ENCODE results near the gene SLC33A1.
"Not testable (repeated sequence)": the region's sequence is repeated elsewhere in the genome, so short reads cannot be mapped to it uniquely, and the experiment has no call there.

The SLC33A1 gene

GRCh38 chr3:155854141-155854940 lies at the start of gene SLC33A1:
TSS of gene SLC33A1 (minus strand) at chr3:155854427. CDS start at chr3:155853997, 430 bp downstream.
- DNase-seq (ENCODE audit: low read depth in 2 of 2) = peak; percentile 94 to 95

GRCh38 chr3:155895379-155895900 lies 41.2 kb upstream of the SLC33A1 start:
- DNase-seq (ENCODE audit: low read depth in 2 of 2) = no peak

GRCh38 chr3:155891321-155891720 lies 37.1 kb upstream of the SLC33A1 start:
- no peak for DNase-seq (ENCODE audit: low read depth in 2 of 2)

- DNase-seq (ENCODE audit: low read depth in 2 of 2) = no peak
Measured at GRCh38 chr3:155890671-155891190, 36.5 kb upstream of the SLC33A1 start.

- DNase-seq (ENCODE audit: low read depth in 2 of 2) = no peak
Measured at GRCh38 chr3:155889952-155890351, 35.7 kb upstream of the SLC33A1 start.

GRCh38 chr3:155889212-155889611 lies 35.0 kb upstream of the SLC33A1 start:
- DNase-seq (ENCODE audit: low read depth in 2 of 2) = no peak

GRCh38 chr3:155886915-155887314 lies 32.7 kb upstream of the SLC33A1 start:
- DNase-seq (ENCODE audit: low read depth in 2 of 2) = no peak

GRCh38 chr3:155886348-155886747 lies 32.1 kb upstream of the SLC33A1 start:
- DNase-seq (ENCODE audit: low read depth in 2 of 2) = not testable (repeated sequence)

GRCh38 chr3:155885292-155885691 lies 31.1 kb upstream of the SLC33A1 start:
- no peak for DNase-seq (ENCODE audit: low read depth in 2 of 2)

- no peak for DNase-seq (ENCODE audit: low read depth in 2 of 2)
Measured at GRCh38 chr3:155884292-155884691, 30.1 kb upstream of the SLC33A1 start.

GRCh38 chr3:155880286-155880685 lies 26.1 kb upstream of the SLC33A1 start:
- DNase-seq (ENCODE audit: low read depth in 2 of 2) = no peak

- no peak for DNase-seq (ENCODE audit: low read depth in 2 of 2)
Measured at GRCh38 chr3:155876503-155876902, 22.3 kb upstream of the SLC33A1 start.

GRCh38 chr3:155876037-155876436 lies 21.8 kb upstream of the SLC33A1 start:
- DNase-seq (ENCODE audit: low read depth in 2 of 2) = no peak

GRCh38 chr3:155872904-155873646 lies 18.8 kb upstream of the SLC33A1 start:
- no peak for DNase-seq (ENCODE audit: low read depth in 2 of 2)

GRCh38 chr3:155871746-155872158 lies 17.5 kb upstream of the SLC33A1 start:
- DNase-seq (ENCODE audit: low read depth in 2 of 2) = no peak

GRCh38 chr3:155870945-155871745 lies 16.9 kb upstream of the SLC33A1 start:
- DNase-seq (ENCODE audit: low read depth in 2 of 2) = no peak

- DNase-seq (ENCODE audit: low read depth in 2 of 2) = peak; percentile 89 to 92
Measured at GRCh38 chr3:155870133-155870944, 16.1 kb upstream of the SLC33A1 start, which contains the start of gene GMPS. TSS of gene GMPS (plus strand) at chr3:155870650. CDS start at chr3:155870871, 221 bp downstream.

GRCh38 chr3:155869691-155870090 lies 15.5 kb upstream of the SLC33A1 start:
- no peak for DNase-seq (ENCODE audit: low read depth in 2 of 2)

GRCh38 chr3:155863072-155863784 lies 9.0 kb upstream of the SLC33A1 start:
- DNase-seq (ENCODE audit: low read depth in 2 of 2) = no peak
